ENCODE results near the gene TTC16. TPM values are rescaled to one million over a fixed set of nuclear protein-coding genes. Genes with fewer than 3 reads are reported as not detected.

The TTC16 gene
- total RNA-seq, 1 donor from 2014 or later: 0.41 TPM

GRCh38 chr9:127761061-127761460 lies 45.2 kb downstream of the TTC16 start:
- H3K4me1 ChIP-seq: peaks cover 4% of the 10 kb centered on the region
- H3K4me3 ChIP-seq: peak overlapping the region; percentile 25
- TF ChIP-seq, protein P1, sequence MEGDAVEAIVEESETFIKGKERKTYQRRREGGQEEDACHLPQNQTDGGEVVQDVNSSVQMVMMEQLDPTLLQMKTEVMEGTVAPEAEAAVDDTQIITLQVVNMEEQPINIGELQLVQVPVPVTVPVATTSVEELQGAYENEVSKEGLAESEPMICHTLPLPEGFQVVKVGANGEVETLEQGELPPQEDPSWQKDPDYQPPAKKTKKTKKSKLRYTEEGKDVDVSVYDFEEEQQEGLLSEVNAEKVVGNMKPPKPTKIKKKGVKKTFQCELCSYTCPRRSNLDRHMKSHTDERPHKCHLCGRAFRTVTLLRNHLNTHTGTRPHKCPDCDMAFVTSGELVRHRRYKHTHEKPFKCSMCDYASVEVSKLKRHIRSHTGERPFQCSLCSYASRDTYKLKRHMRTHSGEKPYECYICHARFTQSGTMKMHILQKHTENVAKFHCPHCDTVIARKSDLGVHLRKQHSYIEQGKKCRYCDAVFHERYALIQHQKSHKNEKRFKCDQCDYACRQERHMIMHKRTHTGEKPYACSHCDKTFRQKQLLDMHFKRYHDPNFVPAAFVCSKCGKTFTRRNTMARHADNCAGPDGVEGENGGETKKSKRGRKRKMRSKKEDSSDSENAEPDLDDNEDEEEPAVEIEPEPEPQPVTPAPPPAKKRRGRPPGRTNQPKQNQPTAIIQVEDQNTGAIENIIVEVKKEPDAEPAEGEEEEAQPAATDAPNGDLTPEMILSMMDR (IDR thresholded peaks at IDR 0.05): no peak
- peak overlapping the region; percentile 84 for H3K27ac ChIP-seq
- ATAC-seq (no peak), DNase-seq (no peak)
- H3K9me3 ChIP-seq: no peaks in the 10 kb centered on the region
- H3K36me3 ChIP-seq: no peaks in the 10 kb centered on the region
- no peaks in the 10 kb centered on the region for H3K27me3 ChIP-seq
- intact Hi-C loops (cut with DNase I): no loop called here

DNA sequence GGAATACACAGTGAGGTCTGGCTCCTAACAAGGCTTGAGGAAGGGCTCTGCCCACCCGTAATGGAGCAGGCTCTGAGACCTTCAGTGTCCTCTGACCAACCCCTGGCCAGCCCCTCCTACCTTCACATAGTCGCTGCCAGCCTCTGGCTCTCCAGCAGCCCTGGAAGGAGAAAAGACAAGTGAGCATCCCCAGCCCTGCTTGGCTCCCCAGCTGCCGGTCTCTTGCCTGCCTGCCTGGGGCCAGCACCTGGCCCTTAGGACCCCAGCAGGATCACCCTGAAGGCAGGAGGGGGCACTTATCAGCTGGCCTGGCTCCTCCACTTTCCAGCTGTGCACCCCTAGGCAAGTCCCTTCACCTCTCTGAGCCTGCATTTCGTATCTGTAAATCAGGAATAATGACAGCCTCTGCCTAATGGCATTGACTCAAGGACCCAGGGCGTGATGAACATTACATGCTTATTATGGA lies 45.6 kb downstream of the TTC16 start:
- no peaks in the 10 kb centered on the region for H3K36me3 ChIP-seq
- intact Hi-C loops (cut with DNase I): no loop called here
- TF ChIP-seq, protein P1 (IDR thresholded peaks at IDR 0.05): no peak
- peak overlapping the region; percentile 84 for H3K27ac ChIP-seq
- ATAC-seq (no peak), DNase-seq (no peak)
- H3K9me3 ChIP-seq: no peaks in the 10 kb centered on the region
- H3K27me3 ChIP-seq: no peaks in the 10 kb centered on the region
- peak overlapping the region; percentile 25 for H3K4me3 ChIP-seq
- H3K4me1 ChIP-seq: peaks cover 4% of the 10 kb centered on the region

- Histone ChIP-seq H3K4me1 (peaks cover 10% of the 10 kb centered on the region), H3K27ac (peak overlapping the region; percentile 84), H3K36me3 (no peaks in the 10 kb centered on the region), H3K27me3 (no peaks in the 10 kb centered on the region), H3K4me3 (peak overlapping the region; percentile 25), H3K9me3 (no peaks in the 10 kb centered on the region)
- DNase-seq: peak; percentile 73
- ATAC-seq: peak; percentile 69
- intact Hi-C loops (cut with DNase I): no loop called here
- TF ChIP-seq, protein P1 (IDR thresholded peaks at IDR 0.05): no peak
Measured at GRCh38 chr9:127762111-127762676, 46.3 kb downstream of the TTC16 start.

GRCh38 chr9:127763918-127764384 lies 48.1 kb downstream of the TTC16 start:
- ATAC-seq (peak; percentile 81), DNase-seq (peak; percentile 79)
- H3K36me3 ChIP-seq: no peaks in the 10 kb centered on the region
- TF ChIP-seq, protein P1 (IDR thresholded peaks at IDR 0.05): peak; percentile 53
- H3K27me3 ChIP-seq: no peaks in the 10 kb centered on the region
- H3K9me3 ChIP-seq: no peaks in the 10 kb centered on the region
- intact Hi-C loops (cut with DNase I): no loop called here
- no peak overlapping the region for H3K4me3 ChIP-seq
- H3K4me1 ChIP-seq: peaks cover 16% of the 10 kb centered on the region
- H3K27ac ChIP-seq: peak overlapping the region; percentile 84

- Histone ChIP-seq H3K4me1 (peaks cover 25% of the 10 kb centered on the region), H3K36me3 (no peaks in the 10 kb centered on the region), H3K27ac (peak overlapping the region; percentile 84), H3K9me3 (no peaks in the 10 kb centered on the region), H3K4me3 (no peak overlapping the region), H3K27me3 (no peaks in the 10 kb centered on the region)
- TF ChIP-seq, protein P1 (IDR thresholded peaks at IDR 0.05): no peak
- DNase-seq (no peak), ATAC-seq (no peak)
- intact Hi-C loops (cut with DNase I): no loop called here
Measured at GRCh38 chr9:127765418-127765817, 49.5 kb downstream of the TTC16 start.
